GM12875 (cell line): ENCODE data around the gene STKLD1.
"Not testable (repeated sequence)": the region's sequence is repeated elsewhere in the genome, so short reads cannot be mapped to it uniquely, and the experiment has no call there.

Experiments used
- H3K4me3 ChIP-seq: one replicate; pipeline ENCODE4 v1.5.1; 2011; ENCODE audit warnings: low read depth, low read length, control low read depth
- TF ChIP-seq, protein P1 (sequence below): IDR thresholded peaks from 2 replicates; pipeline ENCODE4 v1.5.1; 2011; ENCODE audit warnings: low read depth, mild to moderate bottlenecking, control low read depth, inconsistent platforms, low read length, moderate library complexity, borderline replicate concordance; ENCODE audit not compliant: insufficient read depth

STKLD1 gene

DNA sequence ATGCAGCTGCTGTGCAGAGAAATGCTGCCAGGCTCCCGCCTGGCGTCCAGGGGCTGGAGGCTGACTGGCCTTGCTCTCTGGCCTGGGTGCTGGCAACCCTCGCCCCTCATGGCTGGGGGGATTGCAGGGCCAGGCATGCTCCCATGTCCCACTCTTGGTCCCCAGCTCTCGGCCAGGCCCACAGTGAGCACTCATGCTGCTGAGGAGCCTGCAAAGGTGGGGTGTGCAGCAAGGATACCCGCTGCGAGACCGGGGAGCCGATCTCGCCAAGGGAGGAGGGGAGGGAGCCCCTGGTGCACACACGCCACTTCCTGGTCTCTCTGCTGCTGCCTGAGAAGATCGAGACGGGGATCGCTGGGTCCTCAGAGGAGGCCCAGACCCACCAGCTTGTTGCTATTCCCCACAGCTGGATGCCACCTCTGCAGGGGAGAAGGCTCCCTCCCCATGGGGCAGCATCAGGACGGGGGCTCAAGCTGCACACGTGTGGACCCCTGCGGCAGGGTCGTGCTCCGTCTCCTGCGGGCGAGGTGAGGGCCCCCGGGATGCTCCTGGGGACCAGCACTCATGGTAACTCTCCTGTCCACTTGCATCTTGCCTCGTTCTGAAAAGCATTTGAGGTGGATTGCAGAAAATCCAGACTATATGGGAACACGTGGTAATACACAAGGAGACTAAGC lies 69.3 kb downstream of the STKLD1 start:
- H3K4me3 ChIP-seq: no peak overlapping the region
- TF ChIP-seq, protein P1, sequence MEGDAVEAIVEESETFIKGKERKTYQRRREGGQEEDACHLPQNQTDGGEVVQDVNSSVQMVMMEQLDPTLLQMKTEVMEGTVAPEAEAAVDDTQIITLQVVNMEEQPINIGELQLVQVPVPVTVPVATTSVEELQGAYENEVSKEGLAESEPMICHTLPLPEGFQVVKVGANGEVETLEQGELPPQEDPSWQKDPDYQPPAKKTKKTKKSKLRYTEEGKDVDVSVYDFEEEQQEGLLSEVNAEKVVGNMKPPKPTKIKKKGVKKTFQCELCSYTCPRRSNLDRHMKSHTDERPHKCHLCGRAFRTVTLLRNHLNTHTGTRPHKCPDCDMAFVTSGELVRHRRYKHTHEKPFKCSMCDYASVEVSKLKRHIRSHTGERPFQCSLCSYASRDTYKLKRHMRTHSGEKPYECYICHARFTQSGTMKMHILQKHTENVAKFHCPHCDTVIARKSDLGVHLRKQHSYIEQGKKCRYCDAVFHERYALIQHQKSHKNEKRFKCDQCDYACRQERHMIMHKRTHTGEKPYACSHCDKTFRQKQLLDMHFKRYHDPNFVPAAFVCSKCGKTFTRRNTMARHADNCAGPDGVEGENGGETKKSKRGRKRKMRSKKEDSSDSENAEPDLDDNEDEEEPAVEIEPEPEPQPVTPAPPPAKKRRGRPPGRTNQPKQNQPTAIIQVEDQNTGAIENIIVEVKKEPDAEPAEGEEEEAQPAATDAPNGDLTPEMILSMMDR: no peak

DNA sequence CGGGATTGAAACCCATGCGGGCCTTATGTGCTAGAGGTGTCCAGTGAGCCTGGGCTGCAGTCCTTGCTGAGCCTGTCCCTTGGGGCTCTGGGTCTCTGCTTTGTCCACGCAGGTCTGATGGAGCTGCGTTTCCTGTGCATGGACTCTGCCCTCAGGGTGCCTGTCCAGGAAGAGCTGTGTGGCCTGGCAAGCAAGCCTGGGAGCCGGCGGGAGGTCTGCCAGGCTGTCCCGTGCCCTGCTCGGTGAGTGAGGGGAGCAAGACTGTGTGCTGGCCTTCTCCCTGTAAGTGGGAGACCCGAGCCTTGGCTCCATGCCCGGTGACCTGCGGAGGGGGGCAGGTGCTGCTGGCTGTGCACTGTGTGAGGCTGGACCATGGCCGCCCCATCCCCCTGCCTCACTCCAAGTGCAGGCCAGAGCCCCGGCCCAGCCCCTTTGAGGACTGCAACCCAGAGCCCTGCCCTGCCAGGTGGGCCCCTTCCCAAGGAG lies 72.4 kb downstream of the STKLD1 start:
- TF ChIP-seq, protein P1: no peak
- no peak overlapping the region for H3K4me3 ChIP-seq

DNA sequence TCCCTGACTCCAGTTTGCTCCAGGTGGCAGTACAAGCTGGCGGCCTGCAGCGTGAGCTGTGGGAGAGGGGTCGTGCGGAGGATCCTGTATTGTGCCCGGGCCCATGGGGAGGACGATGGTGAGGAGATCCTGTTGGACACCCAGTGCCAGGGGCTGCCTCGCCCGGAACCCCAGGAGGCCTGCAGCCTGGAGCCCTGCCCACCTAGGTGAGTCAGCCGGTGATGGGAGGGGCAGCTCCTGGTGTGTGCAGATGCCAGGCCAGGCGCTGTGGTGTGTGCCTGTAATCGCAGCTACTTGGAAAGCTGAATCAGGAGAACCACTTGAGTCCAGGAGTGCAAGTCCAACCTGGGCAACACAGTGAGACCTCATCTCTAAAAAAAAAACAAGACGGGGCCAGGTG lies 73.6 kb downstream of the STKLD1 start:
- no peak overlapping the region for H3K4me3 ChIP-seq
- TF ChIP-seq, protein P1: no peak

DNA sequence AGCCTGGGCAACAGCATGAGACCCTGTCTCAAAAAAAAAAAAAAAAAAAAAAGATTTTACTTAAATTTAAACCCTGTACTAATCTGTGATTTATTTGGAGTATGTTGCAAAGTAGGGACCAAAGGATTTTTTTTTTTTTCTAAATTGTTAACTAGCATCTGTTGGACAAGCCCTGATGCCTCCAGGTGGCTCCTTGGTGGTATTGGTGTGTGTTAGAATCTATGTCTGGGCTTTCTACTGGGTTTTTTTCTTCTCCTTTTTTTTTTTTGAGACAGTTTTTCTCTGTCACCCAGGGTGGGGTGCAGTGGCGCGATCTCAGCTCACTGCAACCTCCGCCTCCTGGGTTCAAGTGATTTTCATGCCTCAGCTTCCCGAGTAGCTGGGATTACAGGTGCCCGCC lies 75.7 kb downstream of the STKLD1 start:
- H3K4me3 ChIP-seq: not testable (repeated sequence)

DNA sequence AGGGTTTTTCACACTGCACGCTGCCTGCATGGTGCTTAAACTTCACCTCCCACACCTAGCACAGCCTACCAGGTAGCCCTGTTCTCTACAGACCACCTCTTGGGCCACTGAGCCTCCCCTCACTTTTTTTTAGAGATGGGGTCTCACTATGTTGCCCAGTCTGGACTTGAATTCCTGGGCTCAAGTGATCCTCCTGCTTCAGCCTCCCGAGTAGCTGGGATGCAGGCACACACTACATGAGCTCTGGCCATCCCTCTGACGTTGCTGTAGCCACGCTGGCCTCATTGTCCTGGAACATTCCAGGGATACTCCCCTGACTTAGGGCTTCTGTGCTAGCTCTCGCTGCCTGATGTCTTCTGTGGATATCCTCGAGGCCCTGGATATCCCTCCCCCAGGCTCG lies 76.4 kb downstream of the STKLD1 start:
- no peak overlapping the region for H3K4me3 ChIP-seq
- TF ChIP-seq, protein P1: no peak

DNA sequence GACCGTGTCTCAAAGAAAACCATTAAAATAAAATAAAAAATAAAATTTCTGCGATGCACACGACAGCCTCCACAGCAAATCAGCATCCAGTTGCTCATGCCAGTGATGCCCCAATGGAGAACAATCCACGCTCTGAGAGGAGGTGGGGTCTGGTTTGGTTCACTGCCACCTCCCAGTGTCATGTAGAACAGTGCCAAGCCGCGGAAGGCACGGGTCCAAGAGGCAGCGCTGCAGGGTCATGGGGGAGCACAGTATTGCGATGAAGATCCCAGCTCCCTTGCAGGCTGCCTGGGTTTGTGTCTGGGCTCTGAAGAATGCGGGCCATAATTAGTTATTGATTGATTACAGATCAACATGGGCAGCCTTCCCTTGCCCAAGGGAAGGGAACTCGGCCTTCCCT lies 77.5 kb downstream of the STKLD1 start:
- H3K4me3 ChIP-seq: no peak overlapping the region
- TF ChIP-seq, protein P1: no peak

DNA sequence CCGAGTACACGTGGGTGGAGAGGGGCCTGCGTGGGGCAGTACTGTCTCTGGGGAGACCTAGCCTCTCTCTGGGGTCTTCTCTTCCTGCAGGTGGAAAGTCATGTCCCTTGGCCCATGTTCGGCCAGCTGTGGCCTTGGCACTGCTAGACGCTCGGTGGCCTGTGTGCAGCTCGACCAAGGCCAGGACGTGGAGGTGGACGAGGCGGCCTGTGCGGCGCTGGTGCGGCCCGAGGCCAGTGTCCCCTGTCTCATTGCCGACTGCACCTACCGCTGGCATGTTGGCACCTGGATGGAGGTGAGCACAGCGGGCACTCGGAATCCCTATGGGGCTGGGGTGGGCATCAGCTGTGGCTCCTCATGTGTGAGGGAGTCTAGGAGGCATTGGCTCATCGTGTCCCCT lies 78.2 kb downstream of the STKLD1 start:
- TF ChIP-seq, protein P1: no peak
- H3K4me3 ChIP-seq: no peak overlapping the region
